ENCODE measurements around the gene FNIP1. TPM values are rescaled to one million over a fixed set of nuclear protein-coding genes. Genes with fewer than 3 reads are reported as not detected.

Gene FNIP1
- total and polyA plus RNA-seq, 2 donors (not counting 1 experiment from before 2014, with no cell fraction given): 10.3 to 52.8 TPM

- WGBS (ENCODE audit: insufficient coverage): no CpG with 5 or more reads among the region's 4 CpGs
- DNase-seq (no peak), ATAC-seq (ENCODE audit: low read depth) (no peak)
- intact Hi-C loops (cut with micrococcal nuclease): loop anchor here (10.0 kb wide), 1 partner anchor 110 kb away; no protein-coding TSS in a partner anchor
- ChIA-PET CTCF (no interaction called here), POLR2A (no interaction called here)
- H3K4me2 ChIP-seq (replicated peaks; ENCODE audit: low read depth, low read length, poor library complexity, severe bottlenecking): no peak overlapping the region
- TF ChIP-seq EZH2 (IDR thresholded peaks at IDR 0.05; ENCODE audit: borderline replicate concordance, insufficient read depth, low read depth, low read length, poor library complexity, severe bottlenecking) (no peak), CTCF (IDR thresholded peaks at IDR 0.05) (no peak)
- H4K20me1 ChIP-seq (ENCODE audit: control insufficient read depth, insufficient read depth, low read length, poor library complexity, severe bottlenecking): no peaks in the 10 kb centered on the region
- Mint-ChIP-seq H3K9me3 (ENCODE audit: insufficient read depth) (peaks cover 8% of the 10 kb centered on the region), H3K4me1 (no peaks in the 10 kb centered on the region), H3K4me3 (no peak overlapping the region), H3K27ac (no peak overlapping the region), H3K27me3 (no peaks in the 10 kb centered on the region)
- H3K4me3 ChIP-seq (ENCODE audit: control extremely low read depth in 1 of 5, extremely low read depth in 1 of 5, insufficient read depth in 1 of 5, low read depth in 2 of 5, low read length in 4 of 5): no peak overlapping the region
- H2AFZ ChIP-seq (ENCODE audit: insufficient read depth, low read depth, low read length, poor library complexity, severe bottlenecking): no peak overlapping the region
- peaks cover 9 to 33% of the 10 kb centered on the region in 2 experiments for H3K36me3 ChIP-seq (replicated peaks in 1 of 2; ENCODE audit: control extremely low read depth in 1 of 2, control insufficient read depth in 1 of 2, extremely low read depth in 1 of 2, insufficient read depth in 2 of 2, low read length in 1 of 2)
- H3K4me1 ChIP-seq (ENCODE audit: control insufficient read depth in 2 of 2, insufficient read depth in 2 of 2, low read length in 2 of 2): no peaks in the 10 kb centered on the region
- no peaks in the 10 kb centered on the region for H3K27me3 ChIP-seq (replicated peaks in 1 of 4; ENCODE audit: control extremely low read depth in 1 of 4, control insufficient read depth in 3 of 4, insufficient read depth in 4 of 4, low read length in 3 of 4)
- H3K9ac ChIP-seq (ENCODE audit: low read length): no peak overlapping the region
- H3K9me3 ChIP-seq (ENCODE audit: control extremely low read depth in 1 of 3, control insufficient read depth in 2 of 3, insufficient read depth in 1 of 3, low read length in 2 of 3): no peaks in the 10 kb centered on the region
- no peak overlapping the region for H3K27ac ChIP-seq (ENCODE audit: low read length in 2 of 2)
- no peaks in the 10 kb centered on the region for H3K79me2 ChIP-seq (ENCODE audit: control insufficient read depth, insufficient read depth, low read length)
Measured at GRCh38 chr5:131694926-131695325, 101.9 kb downstream of the FNIP1 start.

- DNase-seq (no peak), ATAC-seq (ENCODE audit: low read depth) (no peak)
- H3K27ac Mint-ChIP-seq: no peak overlapping the region
- no peaks in the 10 kb centered on the region for H4K20me1 ChIP-seq (ENCODE audit: control insufficient read depth, insufficient read depth, low read length, poor library complexity, severe bottlenecking)
- H3K9me3 ChIP-seq (ENCODE audit: control extremely low read depth in 1 of 3, control insufficient read depth in 2 of 3, insufficient read depth in 1 of 3, low read length in 2 of 3): no peaks in the 10 kb centered on the region
- no peak overlapping the region for H3K4me3 Mint-ChIP-seq
- H3K27me3 ChIP-seq (replicated peaks in 1 of 4; ENCODE audit: control extremely low read depth in 1 of 4, control insufficient read depth in 3 of 4, insufficient read depth in 4 of 4, low read length in 3 of 4): no peaks in the 10 kb centered on the region
- H3K79me2 ChIP-seq (ENCODE audit: control insufficient read depth, insufficient read depth, low read length): no peaks in the 10 kb centered on the region
- H3K4me2 ChIP-seq (replicated peaks; ENCODE audit: low read depth, low read length, poor library complexity, severe bottlenecking): no peak overlapping the region
- no peaks in the 10 kb centered on the region for H3K27me3 Mint-ChIP-seq
- no peak overlapping the region for H3K27ac ChIP-seq (ENCODE audit: low read length in 2 of 2)
- TF ChIP-seq EZH2 (IDR thresholded peaks at IDR 0.05; ENCODE audit: borderline replicate concordance, insufficient read depth, low read depth, low read length, poor library complexity, severe bottlenecking) (no peak), CTCF (IDR thresholded peaks at IDR 0.05) (no peak)
- WGBS (ENCODE audit: insufficient coverage): no CpG with 5 or more reads among the region's 1 CpG
- H3K4me3 ChIP-seq (ENCODE audit: control extremely low read depth in 1 of 5, extremely low read depth in 1 of 5, insufficient read depth in 1 of 5, low read depth in 2 of 5, low read length in 4 of 5): no peak overlapping the region
- POLR2A ChIA-PET: no interaction called here
- intact Hi-C loops (cut with micrococcal nuclease): loop anchor here (10.0 kb wide), 1 partner anchor 109 kb away; no protein-coding TSS in a partner anchor
- peaks cover 8% of the 10 kb centered on the region for H3K9me3 Mint-ChIP-seq (ENCODE audit: insufficient read depth)
- no peak overlapping the region for H2AFZ ChIP-seq (ENCODE audit: insufficient read depth, low read depth, low read length, poor library complexity, severe bottlenecking)
- no peaks in the 10 kb centered on the region for H3K4me1 ChIP-seq (ENCODE audit: control insufficient read depth in 2 of 2, insufficient read depth in 2 of 2, low read length in 2 of 2)
- H3K36me3 ChIP-seq (replicated peaks in 1 of 2; ENCODE audit: control extremely low read depth in 1 of 2, control insufficient read depth in 1 of 2, extremely low read depth in 1 of 2, insufficient read depth in 2 of 2, low read length in 1 of 2): peaks cover 9 to 32% of the 10 kb centered on the region in 2 experiments
- CTCF ChIA-PET: no interaction called here
- H3K4me1 Mint-ChIP-seq: no peaks in the 10 kb centered on the region
- H3K9ac ChIP-seq (ENCODE audit: low read length): no peak overlapping the region
Measured at GRCh38 chr5:131693894-131694293, 102.9 kb downstream of the FNIP1 start.
